Pancreas (tissue), 10 donors: ENCODE measurements around the gene CGRRF1. TPM values are rescaled to one million over a fixed set of nuclear protein-coding genes. Genes with fewer than 3 reads are reported as not detected.

Experiments used
- ATAC-seq, 4 donors: fragments of 200-7000 bp; cut with Tn5 transposase; one replicate each; pipeline versions ENCODE4 v1.8.0 to v1.9.1; 2020; ENCODE audit warnings: mild to moderate bottlenecking in 4 of 4, moderate library complexity in 4 of 4
- DNase-seq, 6 donors: peaks; one replicate each; pipeline ENCODE4 v3.0.0-alpha.2; 2020
- FAIRE-seq: peaks from 2 replicates; lab custom pipeline; 2012; peaks lifted over from hg19 to GRCh38; lab: Jason Lieb, UNC
- H3K27ac ChIP-seq, 4 donors: fragments of 200-600 bp; sonication (generic); 1 replicate in 3 of 4; 2 replicates in 1 of 4; pipeline versions ENCODE4 v1.5.0 to v1.8.0; 2020
- H3K27me3 ChIP-seq, 4 donors: fragments of 200-600 bp; one replicate each; pipeline ENCODE4 v1.8.0; 2021
- H3K36me3 ChIP-seq, 3 donors: fragments of 200-600 bp; sonication (generic) in 1 of 3; one replicate each; pipeline versions ENCODE4 v1.5.0 to v1.8.0; 2020 to 2021
- H3K4me1 ChIP-seq, 3 donors: fragments of 200-600 bp; one replicate each; pipeline ENCODE4 v1.8.0; 2021
- H3K4me3 ChIP-seq, 4 donors: fragments of 200-600 bp; sonication (generic) in 2 of 4; one replicate each; pipeline versions ENCODE4 v1.5.0 to v1.8.0; 2020 to 2021
- H3K9me3 ChIP-seq, 4 donors: fragments of 200-600 bp; one replicate each; pipeline ENCODE4 v1.8.0; 2021
- WGBS, 2 donors: extraction: QIAGEN DNeasy Blood & Tissue Kit; methylation state at CpG; one replicate each; pipeline ENCODE4 v1.1.7; 2013; 5-methylcytosine and 5-hydroxymethylcytosine counted together
- intact Hi-C, 3 donors: fragments of 100-400 bp; cut with DNase I; formaldehyde crosslinking; loops; one replicate each; pipeline versions ENCODE4 v1.11.1 to v1.14.2; 2022
- polyA plus RNA-seq, 2 donors: library from polyadenylated mRNA; stranded (reverse); fragments of 200-250 nt; gene quantifications; one replicate each; pipeline ENCODE4 v1.2.3, GENCODE V29; 2013
- total RNA-seq, 6 donors: library from RNA; stranded (reverse); fragmentation: NEBNext Ultra II Directional in 4 of 6; extraction: Animal tissue kit (Norgen Biotek cat#: 25700) in 4 of 6; gene quantifications; one replicate each; pipeline versions ENCODE4 v1.2.1 to v1.2.4, GENCODE V29; 2021 to 2023
- TF ChIP-seq, protein P1 (sequence below), 4 donors: fragments of 200-600 bp; sonication (generic) in 3 of 4; IDR thresholded peaks; one replicate each; pipeline versions ENCODE4 v1.5.0 to v1.8.0; 2021; ENCODE audit warnings: antibody characterized with exemption in 4 of 4
- donor health status: healthy with polysubstance abuse.
- donor health status: DM: no; HTN: no; CAD: no; lungs with moderate emphysema.
- donor health status: DM: no; HTN: no; CAD: no.
- donor health status: control.
- donor health status: control.
- donor health status: Bipolar disorder and iron deficiency.
- donor health status: DM: yes; HTN: yes; CAD: no.
- donor health status: DM: no; HTN: no; CAD: no.
- donor health status: DM: no; HTN: no; CAD: no.
- donor health status: DM: yes; HTN: yes; CAD: no.

Gene CGRRF1
- total and polyA plus RNA-seq, 8 donors, result 8.3 to 17.6 (median 10.6) TPM

DNA sequence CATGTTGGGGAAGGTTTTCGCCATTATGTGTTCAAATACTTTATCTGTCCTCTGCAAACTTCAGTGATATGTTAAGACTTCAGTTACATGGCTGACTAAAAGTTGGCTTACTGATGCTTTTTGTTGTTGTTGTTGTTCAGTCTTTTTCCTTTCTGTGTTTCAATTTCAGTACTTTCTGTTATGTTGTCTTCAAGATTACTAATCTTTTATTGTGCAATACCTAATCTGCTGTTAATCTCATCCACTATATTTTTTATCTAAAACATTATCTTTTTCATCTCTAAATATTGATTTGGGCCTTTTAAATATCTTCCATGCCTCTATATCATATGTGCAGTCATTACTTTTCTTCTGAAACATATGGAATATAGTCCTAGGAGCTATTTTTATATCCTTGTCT is 7.0 kb downstream of the CGRRF1 start:
- 92 to 100% methylated on average over 1 of the region's 1 CpG for WGBS, 2 donors
- Histone ChIP-seq H3K9me3 (no peaks in the 10 kb centered on the region), H3K27ac (no peak overlapping the region), H3K4me3 (no peak overlapping the region), H3K27me3 (no peaks in the 10 kb centered on the region), H3K36me3 (no peaks in the 10 kb centered on the region), H3K4me1 (peaks cover 0 to under 1% (median 0%) of the 10 kb centered on the region in 3 donors)
- FAIRE-seq (no peak), DNase-seq (no peak), ATAC-seq (no peak)
- TF ChIP-seq, protein P1, sequence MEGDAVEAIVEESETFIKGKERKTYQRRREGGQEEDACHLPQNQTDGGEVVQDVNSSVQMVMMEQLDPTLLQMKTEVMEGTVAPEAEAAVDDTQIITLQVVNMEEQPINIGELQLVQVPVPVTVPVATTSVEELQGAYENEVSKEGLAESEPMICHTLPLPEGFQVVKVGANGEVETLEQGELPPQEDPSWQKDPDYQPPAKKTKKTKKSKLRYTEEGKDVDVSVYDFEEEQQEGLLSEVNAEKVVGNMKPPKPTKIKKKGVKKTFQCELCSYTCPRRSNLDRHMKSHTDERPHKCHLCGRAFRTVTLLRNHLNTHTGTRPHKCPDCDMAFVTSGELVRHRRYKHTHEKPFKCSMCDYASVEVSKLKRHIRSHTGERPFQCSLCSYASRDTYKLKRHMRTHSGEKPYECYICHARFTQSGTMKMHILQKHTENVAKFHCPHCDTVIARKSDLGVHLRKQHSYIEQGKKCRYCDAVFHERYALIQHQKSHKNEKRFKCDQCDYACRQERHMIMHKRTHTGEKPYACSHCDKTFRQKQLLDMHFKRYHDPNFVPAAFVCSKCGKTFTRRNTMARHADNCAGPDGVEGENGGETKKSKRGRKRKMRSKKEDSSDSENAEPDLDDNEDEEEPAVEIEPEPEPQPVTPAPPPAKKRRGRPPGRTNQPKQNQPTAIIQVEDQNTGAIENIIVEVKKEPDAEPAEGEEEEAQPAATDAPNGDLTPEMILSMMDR (IDR thresholded peaks at IDR 0.05), result no peak
- intact Hi-C loops, result no loop called here

DNA sequence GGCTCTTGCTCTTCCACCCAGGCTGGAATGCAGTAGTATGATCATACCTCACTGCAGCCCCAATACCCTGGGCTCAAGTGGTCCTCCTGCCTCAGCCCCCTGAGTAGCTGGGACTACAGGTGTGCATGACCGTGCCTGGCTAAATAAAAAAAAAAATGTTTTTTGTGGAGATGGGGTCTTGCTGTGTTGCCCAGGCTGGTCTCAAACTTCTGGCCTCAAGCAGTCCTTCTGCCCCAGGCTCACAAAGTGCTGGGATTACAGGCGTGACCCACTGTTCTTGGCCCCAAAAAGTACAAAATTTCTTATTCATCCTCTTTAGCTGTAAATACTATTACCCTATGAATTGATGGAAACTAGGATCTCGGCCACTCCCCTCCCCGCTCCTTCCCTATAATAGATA is 14.7 kb downstream of the CGRRF1 start:
- Histone ChIP-seq H3K4me3 (no peak overlapping the region), H3K4me1 (no peaks in the 10 kb centered on the region), H3K27ac (no peak overlapping the region), H3K36me3 (peaks cover 0 to 6% (median 0%) of the 10 kb centered on the region in 3 donors), H3K9me3 (no peaks in the 10 kb centered on the region), H3K27me3 (no peaks in the 10 kb centered on the region)
- ATAC-seq (no peak), FAIRE-seq (no peak), DNase-seq (no peak)
- intact Hi-C loops, result no loop called here
- 90 to 95% methylated on average over 4 of the region's 4 CpGs for WGBS, 2 donors
- TF ChIP-seq, protein P1 (IDR thresholded peaks at IDR 0.05), result no peak

DNA sequence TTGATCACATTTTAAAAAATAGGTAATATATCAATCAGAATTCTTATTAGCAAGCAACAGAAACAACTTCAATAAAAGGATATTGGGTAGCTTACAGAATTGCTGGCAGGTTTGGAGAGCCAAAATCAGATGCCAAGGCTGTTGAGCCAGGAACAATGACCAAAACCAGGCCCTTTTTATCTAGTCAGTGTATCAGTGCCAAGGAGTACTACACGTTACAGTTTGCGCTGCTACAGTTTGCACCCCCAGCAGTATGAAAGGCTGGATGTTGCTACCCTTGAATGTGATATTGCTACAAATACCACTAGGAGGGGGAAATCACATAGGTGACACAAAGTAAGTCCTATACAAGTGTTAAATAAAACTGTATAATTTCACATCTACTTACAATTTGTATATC is 19.3 kb downstream of the CGRRF1 start:
- TF ChIP-seq, protein P1 (IDR thresholded peaks at IDR 0.05), result no peak
- ATAC-seq (no peak), DNase-seq (no peak), FAIRE-seq (no peak)
- Histone ChIP-seq H3K36me3 (peaks cover 0 to 1% (median 0%) of the 10 kb centered on the region in 3 donors), H3K27ac (no peak overlapping the region), H3K4me1 (no peaks in the 10 kb centered on the region), H3K4me3 (no peak overlapping the region), H3K9me3 (no peaks in the 10 kb centered on the region), H3K27me3 (no peaks in the 10 kb centered on the region)
- intact Hi-C loops, result no loop called here
- 85 to 87% methylated on average over 2 of the region's 2 CpGs for WGBS, 2 donors

DNA sequence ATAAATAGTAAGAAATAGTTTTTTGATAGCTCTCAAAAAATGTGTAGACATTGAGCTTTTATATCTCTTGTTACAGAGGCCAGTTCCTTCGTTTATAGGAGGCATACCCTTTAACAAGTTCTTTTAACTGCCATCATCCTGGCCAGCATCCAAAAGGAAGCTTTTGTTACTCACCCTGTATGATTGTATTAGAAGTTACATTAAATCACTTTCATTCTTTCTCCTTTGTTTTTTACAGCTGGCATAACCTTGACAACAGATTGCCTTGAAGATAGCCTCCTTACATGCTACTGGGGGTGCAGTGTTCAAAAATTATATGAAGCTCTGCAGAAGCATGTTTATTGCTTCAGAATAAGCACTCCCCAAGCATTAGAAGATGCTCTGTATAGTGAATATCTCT is 20.1 kb downstream of the CGRRF1 start:
- no peaks in the 10 kb centered on the region for H3K4me1 ChIP-seq
- no peak for ATAC-seq
- FAIRE-seq, result no peak
- H3K9me3 ChIP-seq, result no peaks in the 10 kb centered on the region
- DNase-seq, result no peak
- 57 to 69% methylated on average over 1 of the region's 1 CpG for WGBS, 2 donors
- intact Hi-C loops, result no loop called here
- no peak overlapping the region for H3K4me3 ChIP-seq
- no peak overlapping the region for H3K27ac ChIP-seq
- TF ChIP-seq, protein P1 (IDR thresholded peaks at IDR 0.05), result no peak
- no peaks in the 10 kb centered on the region for H3K27me3 ChIP-seq
- H3K36me3 ChIP-seq, result no peaks in the 10 kb centered on the region

DNA sequence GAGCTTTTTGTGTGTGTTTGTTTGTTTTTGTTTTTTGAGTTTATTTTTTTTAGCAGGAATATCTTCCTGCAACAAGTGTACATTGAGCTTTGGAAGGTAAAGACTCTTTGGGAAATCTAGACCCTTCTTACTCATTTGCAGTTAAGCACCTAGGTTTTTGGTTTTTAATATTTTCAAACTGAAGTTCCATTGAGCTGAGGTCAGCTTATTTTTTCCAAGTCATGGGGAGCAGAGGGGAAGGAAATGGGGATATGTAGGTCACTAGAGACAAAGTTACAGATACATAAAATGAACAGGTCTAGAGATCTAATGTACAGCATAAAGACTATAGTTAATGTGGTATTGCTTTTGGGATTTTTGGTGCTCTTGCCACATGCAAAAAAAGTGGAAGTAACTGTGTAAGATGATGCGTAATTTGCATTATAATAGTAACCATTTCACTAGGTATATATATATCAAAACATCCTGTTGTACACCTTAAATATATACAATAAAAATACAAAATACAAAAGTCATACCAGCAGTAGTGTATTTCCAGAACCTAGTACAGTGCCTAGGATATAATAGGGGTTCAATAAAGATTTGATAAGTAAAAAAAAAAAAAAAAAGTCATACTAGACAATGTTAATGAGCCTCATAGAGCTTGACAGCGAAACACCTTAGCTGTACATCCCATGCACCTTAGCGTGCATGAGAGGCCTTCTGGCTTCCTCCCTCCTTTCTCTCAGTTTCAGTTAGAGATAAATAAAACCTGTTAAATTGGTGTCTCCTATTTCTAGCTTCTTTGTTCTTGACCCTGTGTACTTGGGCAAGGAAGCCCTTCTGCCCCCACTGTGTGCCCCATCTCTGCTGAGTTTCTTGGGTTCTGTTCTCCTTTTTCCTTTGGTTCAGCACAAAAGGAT is 22.7 kb downstream of the CGRRF1 start:
- WGBS, 2 donors, result 94 to 98% methylated on average over 3 of the region's 3 CpGs
- H3K27ac ChIP-seq, result no peak overlapping the region
- ATAC-seq (no peak), FAIRE-seq (no peak), DNase-seq (no peak)
- H3K9me3 ChIP-seq, result no peaks in the 10 kb centered on the region
- no peak overlapping the region for H3K4me3 ChIP-seq
- peaks cover 0 to 7% (median 5%) of the 10 kb centered on the region in 3 donors for H3K4me1 ChIP-seq
- H3K27me3 ChIP-seq, result no peaks in the 10 kb centered on the region
- TF ChIP-seq, protein P1 (IDR thresholded peaks at IDR 0.05), result no peak
- H3K36me3 ChIP-seq, result no peaks in the 10 kb centered on the region
- intact Hi-C loops, result no loop called here
